Activated T-cell treated with anti-CD3 and anti-CD28 coated beads for 48 hours (primary cell): Measurements from ENCODE around the gene ADGRA1.
"Not testable (repeated sequence)": the region's sequence is repeated elsewhere in the genome, so short reads cannot be mapped to it uniquely, and the experiment has no call there.

ENCODE experiments used
- DNase-seq: peaks from one replicate; pipeline ENCODE4 v3.0.0-alpha.2; 2020; ENCODE audit warnings: low read depth

The ADGRA1 gene, protein sequence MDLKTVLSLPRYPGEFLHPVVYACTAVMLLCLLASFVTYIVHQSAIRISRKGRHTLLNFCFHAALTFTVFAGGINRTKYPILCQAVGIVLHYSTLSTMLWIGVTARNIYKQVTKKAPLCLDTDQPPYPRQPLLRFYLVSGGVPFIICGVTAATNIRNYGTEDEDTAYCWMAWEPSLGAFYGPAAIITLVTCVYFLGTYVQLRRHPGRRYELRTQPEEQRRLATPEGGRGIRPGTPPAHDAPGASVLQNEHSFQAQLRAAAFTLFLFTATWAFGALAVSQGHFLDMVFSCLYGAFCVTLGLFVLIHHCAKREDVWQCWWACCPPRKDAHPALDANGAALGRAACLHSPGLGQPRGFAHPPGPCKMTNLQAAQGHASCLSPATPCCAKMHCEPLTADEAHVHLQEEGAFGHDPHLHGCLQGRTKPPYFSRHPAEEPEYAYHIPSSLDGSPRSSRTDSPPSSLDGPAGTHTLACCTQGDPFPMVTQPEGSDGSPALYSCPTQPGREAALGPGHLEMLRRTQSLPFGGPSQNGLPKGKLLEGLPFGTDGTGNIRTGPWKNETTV

DNA sequence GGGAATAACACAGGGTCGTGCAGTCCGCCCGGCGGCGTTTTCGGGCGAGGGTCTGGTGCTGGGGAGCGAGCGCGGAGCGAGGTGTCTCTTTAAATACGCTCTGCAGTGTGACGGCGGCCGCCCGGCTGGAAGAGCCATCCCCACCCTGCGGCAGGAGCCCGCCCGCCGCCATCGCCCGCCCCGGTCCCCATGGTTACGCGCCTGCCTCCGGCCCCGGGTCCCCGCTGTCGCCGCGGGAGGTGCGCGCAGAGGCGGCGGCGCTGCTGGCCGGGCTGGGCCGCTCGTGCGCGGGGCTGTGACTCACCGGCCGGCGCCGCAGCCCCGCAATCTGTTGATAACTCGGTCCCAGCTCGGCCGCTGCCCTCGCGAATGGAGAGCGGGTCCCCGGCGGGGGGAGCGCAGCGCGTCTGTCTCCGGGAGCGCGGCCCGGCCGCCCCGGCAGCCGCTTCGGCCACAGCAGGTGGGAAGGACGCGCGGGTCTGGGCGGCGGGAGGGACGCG, at the start of gene ADGRA1:
ADGRA1 (plus strand) TSS at position 246 of the 500 bp plus-strand sequence. CDS start 986 bp downstream, outside the sequence.
- DNase-seq, result no peak

DNA sequence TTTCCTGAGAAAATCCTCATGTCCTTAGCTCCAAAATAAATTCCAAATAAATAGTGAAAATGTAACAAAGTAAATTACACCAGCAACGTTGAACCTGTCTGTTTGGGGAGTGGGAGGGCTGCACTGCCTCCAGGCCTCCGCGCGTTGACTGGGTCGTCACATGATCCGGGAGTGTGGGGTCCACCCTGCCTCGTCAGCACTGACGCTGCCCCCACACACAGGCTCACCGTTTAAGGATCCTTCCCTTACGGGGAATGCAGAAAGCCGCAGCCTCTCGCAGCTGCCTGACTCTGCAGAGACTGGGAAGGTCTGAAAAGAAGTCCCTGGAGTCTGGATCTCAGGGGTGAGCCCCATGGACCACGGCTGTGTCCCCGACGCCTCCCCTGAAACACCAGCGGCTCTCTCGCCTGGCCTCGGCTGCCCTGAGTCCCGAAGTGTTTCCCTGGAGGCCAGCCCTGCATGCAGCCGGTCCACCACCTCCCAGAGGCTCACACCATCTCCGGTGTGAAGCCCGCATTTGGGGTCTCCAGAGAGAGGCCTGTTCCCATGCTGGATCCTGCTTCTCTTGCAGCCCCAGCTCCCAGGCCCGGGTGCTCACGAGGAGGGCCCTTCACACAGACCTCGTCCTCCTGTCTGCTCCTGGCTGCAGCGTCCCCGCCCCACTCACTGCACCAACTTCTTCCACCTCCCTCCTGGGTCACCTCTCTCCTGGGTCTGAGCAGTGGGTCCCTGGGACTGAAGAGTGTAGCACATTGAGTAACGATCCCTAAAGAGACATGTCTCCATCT, 49.5 kb upstream of the ADGRA1 start:
- no peak for DNase-seq

DNA sequence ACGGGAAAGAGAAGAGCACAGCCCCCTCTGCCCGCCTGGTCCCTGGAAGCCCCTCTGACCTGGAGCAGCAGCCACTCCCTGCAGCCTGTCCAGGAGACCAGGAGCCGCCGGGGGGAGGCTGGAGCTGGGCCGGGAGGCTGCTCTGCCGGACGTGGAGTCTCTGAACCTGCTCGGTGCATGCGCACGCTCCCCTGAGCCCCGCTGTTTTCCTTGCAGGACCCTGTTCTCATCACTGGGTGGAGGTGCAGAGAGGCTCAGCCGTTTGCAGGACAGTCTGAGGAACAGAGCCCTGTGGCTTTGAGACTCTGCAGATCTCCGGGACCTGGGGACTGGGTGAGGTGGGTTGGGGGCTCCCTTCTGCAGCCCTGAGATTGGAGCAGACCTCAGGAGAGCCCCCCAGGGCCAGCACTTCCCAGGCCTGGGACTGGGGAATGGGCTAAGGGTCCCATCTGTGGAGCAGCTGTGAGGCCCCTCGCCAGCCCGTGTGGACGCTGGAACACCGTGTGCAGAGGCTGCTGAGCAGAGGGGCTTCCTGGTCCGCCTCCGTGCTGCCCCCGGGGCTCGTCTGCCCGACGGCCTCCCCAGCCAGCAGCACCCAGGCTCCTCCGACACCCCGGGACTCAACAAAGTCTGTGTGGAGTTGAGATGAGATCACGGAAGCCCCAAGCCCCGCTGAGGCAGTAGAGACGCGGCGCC, 48.5 kb upstream of the ADGRA1 start:
- no peak for DNase-seq

DNA sequence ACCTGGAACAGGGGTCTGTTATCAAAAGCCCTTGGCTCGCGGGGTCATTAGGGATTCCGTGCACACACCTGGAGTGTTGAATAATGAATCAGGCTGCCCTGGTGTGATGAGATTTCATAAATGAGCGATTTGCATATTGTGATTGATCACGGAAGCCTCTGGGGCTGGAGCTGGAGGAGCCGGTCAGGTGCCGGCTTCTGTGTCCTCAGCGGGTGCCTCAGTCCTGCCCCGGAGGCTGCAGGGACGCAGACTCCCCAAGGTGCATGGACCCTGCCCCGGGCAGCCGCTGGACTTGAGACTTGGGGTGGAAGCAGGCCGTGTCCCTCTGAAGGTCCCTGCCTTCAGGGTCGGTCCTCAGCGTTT, 47.9 kb upstream of the ADGRA1 start:
- no peak for DNase-seq

DNA sequence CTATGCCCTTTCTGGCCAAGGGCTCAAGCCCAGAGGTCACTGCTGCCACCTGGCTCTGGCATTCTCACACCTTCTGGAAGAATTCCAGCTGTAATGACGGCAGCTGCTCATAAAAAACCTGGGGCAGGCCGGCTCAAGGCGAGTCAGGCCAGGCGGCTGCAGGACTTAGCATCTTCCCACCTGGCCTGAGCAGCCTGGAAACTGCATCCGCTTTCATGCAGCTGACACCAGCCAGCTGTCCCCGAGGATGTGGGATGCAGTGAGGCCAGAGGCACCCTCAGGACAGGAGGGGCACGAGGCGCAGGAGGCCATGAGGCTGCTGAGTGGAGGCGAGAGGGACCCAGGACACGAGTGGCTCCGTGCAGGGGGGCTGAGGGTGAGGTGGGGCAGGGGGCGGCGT, 47.5 kb upstream of the ADGRA1 start:
- DNase-seq, result no peak

DNA sequence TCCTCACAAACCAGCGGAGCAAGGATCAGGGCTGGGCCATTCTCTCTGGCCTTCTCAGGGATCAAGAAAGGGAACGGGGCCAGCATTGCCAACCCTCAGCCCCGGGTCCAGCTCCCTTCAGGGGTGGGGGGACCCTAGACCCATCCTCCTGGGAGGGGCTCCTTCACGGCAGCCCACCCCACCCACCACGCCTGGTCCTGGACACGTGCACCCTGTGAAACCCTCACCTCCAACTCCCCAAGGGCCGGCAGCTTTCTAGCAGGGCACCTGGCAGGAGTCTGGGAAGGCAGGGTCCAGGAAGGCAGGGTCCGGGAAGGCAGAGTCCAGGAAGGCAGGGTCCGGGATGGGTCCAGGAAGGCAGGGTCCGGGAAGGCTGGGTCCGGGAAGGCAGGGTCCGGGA, 46.6 kb upstream of the ADGRA1 start:
- DNase-seq, result no peak

DNA sequence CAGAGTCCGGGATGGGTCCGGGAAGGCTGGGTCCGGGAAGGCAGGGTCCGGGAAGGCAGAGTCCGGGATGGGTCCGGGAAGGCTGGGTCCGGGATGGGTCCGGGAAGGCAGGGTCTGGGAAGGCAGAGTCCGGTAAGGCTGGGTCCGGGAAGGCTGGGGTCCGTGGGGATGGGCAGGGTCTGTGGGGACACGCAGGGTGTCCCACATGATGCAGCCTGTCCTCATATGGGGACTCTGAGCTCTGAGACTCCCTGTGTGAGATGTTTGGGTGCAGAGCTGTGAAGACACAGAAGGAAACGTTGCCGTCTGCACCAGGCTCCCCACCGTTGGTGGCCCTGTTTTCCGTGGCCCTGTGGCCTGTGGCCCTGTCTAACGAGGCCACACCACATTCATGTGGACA, 45.7 kb upstream of the ADGRA1 start:
- no peak for DNase-seq

DNA sequence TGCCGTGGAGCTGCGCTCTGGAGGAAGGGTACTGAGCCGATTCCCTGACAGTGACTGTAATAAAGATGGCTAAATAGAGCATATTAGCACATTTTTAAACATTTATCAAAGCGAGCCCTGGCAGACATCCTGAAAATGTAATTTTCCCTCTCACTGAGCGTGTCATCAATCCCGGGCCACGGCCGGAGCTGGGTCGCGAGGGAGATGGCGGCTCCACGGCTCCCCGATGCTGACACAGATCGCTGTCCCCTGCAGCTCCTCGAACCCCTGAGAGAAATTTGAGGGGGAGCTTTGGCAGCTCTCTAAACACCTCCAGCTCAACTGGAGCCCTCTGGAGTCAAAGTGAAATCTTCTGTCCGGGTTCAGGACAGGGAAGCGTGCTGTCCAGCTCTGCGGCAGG, 44.9 kb upstream of the ADGRA1 start:
- no peak for DNase-seq

DNA sequence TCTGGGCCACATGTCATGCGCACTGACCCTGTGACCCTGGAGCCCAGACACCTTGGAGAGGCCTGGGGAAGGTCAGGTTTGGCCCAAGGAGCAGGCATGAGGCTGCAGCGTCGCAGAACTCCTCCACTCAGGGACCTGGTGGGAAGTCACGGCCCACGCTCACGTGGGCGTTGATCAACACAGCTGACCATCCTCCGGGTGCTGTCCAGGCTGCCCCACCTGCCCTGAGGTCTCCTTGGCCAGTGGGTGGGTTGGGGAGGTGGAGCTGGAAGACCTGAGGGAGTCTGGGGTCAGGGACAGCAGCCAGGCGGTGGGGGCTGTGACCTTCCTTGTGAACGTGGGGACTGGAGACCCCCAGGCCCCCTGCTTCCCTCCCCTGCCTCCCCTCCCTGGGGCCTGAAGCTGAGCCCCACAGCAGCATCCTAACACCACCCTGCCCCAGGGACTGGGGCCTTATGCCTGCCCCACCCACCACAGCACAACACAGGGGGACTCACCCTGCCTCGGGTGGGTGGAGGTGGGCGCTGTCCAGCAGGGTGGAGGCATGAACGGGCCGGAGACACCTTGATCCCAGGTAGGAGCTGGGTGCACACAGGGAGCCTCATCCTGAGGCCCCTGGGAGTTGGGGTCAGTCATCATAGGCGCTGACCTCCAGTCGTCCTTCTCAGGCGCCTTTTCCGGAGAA, 44.0 kb upstream of the ADGRA1 start:
- no peak for DNase-seq

DNA sequence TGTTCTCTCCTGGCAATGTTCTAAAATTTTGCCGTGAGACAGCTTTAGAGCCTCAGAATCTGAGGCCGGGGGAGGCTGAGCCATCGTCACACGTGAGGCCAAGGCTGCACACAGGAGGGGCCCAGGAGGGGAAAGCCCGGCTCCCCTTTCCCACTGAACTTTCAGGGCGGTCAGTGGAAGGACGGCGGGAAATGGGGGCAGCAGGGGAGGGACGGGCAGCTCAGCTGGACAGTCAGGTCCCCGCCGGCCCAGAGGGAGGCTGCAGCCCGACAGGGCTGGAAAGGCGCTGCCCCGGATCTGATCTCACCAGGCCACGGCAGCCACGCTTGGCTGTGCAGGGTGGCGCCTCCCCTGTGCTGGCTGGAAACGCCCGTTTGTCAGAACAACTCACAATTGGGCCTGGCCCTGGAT, 43.3 kb upstream of the ADGRA1 start:
- DNase-seq, result no peak

DNA sequence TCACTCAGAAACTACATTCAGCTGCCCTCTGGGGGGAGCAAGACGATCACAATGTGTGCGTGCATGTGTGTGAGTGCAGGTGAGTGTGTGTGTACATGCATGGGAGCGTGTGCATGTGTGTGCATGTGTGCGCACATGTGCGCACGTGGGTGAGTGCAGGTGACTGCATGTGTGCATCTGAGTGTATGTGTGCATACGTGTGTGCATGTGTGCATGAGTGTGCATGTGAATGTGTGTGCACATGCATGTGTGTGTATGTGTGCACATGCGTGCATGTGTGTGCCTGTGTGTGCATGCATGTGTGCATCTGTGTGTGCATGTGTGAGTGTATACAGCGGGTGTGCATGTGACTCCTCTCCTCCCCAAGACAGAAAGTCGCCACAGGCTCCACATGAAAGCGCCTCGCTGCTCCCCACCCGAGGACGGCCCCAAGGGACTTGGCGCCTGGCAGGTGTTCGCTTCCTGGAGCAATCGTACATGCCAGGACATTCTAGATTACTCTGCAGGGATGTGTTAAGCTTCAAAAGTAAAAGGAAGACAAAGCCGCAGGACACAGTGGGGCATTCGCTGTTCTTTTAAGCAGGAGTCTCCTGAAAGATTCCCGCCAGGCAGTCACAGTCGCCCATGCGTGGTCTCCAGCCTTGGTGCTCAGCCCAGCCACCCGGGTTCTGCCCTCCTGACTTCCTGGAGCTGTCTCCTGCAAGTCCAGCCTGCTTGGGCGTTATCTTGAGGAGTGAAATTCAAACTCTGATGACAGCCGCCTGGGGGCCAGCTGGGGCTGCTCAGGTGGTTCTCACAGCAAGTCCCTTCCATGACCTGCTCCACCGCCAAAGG, 42.0 kb upstream of the ADGRA1 start:
- no peak for DNase-seq

DNA sequence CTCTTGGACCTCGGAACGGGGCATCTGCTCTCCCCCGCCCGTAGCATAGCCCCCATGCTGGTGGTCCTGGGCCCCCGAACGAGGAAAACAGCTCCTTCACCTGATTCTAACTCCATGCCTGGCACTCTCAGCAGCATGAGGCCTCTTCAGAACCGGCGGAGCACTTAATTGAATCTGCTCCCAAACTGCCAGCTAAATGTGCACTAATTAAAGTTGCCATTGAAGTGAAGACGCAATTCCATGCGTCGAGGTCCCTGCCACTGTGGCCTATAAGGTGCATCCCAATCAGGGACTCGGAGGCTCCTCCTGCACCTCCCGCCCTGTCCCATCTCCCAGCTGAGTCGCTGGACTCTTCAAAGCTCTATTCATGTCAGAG, 41.3 kb upstream of the ADGRA1 start:
- DNase-seq, result no peak

DNA sequence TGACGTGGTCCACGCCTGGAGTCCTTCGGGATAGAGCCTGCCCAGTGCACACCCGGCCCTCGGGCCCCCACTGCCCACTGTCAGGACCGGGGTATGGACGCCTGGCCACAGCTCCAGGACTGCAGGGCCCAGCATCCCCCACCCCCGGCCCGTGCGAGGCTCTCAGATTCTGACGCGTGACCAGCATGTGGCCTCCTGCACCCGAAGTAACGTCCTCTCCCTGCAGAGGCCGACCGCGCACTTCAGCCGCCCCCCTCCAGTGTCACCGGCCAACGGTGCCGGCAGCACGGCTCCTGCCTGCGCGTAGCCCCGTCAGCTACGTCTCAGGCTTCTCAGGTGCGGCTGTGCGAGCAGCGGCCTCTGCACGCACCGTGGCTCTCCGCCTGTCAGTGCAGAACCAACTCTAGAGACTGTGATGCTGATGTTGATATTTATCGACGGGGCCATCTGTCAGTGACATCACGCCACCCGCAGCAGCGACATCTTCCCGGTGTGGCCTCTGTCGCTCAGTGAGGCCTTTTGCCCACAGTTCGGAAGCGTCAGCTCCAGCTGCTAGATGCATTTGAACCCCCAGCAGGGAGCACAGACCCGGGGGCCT, 40.1 kb upstream of the ADGRA1 start:
- no peak for DNase-seq

DNA sequence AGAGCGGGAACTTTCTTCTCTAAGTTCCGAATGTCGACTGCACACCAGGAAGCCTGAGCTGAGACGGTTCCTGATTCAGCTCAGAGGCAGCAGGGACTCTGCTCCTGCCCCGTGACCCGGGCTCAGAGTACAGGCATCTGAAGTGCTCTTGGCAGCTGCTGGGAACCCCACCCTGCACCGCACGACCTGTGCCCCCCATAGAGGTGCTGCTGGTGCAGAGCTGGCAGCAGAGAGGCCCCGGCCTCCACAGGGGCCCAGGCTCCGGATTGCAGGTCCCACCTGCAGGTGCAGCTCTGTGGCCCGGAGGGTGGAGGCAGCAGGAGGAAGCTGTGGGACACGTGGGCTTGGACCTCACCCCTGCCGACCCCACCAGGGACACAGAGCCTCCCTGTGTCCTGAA, 39.5 kb upstream of the ADGRA1 start:
- no peak for DNase-seq

DNA sequence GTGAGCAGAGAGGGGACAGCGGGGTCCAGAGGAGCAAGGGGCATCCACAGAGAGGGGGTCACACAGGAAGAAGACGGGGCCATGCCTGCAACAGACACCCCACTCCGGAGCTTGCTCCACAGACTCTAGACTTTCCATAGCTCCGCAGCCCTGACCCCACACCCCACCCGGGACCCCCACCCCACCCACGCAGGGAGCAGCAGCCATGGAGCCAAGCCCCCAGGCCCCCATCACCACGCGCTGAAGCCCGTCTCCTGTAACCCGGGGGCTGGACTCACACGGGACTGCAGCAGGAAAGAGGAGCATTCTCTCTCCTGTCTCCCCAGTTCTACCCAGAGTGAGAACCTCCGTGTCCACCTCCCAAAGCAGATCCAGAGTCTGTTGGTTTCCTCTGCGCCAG, 38.8 kb upstream of the ADGRA1 start:
- no peak for DNase-seq

DNA sequence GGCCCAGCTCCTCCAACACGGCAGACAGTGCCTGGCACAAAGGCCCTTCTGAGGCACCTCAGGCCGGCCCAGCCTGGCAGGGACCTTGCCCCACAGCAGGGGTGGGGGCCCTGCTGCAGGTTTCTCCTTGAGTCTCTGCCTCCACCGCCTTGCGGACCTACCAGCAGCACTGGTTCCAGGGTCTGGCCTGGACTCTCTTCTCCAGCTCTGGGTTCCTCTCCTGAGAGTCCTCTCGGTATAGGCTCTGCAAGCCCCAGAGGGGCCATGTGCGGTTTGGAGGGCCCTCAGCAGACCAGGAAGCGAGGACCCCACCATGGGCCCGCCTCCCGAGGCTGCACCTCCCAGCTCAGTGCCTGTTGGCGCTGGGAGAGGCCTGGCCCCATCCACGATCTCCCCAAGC, 38.1 kb upstream of the ADGRA1 start:
- DNase-seq, result no peak

DNA sequence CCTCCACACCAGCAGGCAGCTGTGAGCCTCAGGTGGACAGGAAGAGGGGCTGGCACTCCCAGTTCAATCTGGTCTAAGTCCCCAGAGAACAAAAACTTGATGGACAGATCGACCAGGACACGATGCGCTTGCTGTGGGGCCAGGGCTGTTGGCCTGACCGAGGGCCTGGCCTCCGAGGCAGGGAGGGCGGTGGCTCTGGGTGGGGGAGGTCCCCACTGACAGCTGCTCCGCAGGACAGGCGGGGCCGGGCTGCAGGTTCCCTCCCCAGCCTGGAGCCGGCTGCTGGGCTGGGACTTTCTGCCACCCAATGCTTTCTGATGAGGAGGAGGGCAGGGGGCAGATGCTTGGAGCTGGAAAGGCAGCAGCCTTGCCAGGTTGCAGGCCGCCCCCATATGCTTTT, 37.4 kb upstream of the ADGRA1 start:
- no peak for DNase-seq

DNA sequence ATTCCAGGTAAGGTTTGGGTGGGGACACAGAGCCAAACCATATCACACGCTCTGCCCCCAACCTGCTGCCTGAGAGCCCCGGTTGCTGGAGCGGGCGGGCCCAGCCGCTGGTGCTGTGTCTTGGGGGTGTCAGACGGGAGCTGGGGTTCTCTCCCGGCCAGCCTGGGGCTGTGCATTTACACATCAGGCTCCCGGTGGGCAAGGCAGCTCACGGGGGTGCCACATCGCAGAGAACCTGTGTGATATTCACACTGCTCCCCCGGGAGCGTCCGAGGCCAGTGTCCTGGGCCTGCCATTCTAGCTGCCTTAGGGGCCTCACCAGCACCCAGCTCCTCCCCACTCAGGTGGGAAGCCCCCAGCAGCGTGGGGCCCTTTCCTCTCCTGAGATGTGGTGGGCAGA, 35.6 kb upstream of the ADGRA1 start:
- DNase-seq, result no peak

DNA sequence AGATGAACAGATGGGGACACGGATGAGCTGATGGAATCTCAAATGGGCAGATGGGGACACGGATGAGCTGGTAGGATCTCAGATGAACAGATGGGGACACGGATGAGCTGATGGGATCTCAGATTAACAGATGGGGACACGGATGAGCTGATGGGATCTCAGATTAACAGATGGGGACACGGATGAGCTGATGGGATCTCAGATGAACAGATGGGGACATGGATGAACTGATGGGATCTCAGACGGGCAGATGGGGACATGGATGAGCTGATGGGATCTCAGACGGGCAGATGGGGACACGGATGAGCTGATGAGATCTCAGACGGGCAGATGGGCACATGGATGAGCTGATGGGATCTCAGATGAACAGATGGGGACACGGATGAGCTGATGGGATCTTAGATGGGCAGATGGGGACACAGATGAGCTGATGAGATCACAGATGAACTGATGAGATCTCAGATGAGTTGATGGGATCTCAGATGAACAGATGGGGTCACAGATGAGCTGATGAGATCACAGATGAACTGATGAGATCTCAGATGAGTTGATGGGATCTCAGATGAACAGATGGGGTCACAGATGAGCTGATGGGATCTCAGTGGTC, 34.1 kb upstream of the ADGRA1 start:
- DNase-seq, result not testable (repeated sequence)

DNA sequence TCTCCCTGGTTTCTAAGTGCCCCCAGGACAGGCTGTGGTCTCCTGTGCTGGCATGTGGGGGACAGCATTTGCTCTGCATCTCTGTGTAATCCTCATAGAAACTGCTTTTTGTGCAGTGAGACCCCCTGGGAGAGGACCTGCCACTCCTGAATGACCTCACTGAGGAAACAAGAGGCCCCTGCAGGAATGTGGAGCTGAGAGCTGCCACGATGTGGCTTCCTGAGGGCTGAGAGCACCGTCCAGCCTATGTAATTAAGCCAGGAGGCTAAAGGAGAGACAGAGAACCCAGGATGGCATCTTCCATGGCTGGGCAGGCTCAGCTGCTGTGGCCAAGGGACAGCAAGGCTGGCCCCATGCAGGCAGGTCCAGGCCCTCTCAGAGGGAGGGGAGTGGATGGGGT, 32.3 kb upstream of the ADGRA1 start:
- no peak for DNase-seq
